ENCODE results near the gene PRSS56.
A peak's percentile ranks its signal among the peaks of the same experiment; 100 is the strongest.

The PRSS56 gene

GRCh38 chr2:232502511-232502910, 17.7 kb upstream of the PRSS56 start:
- DNase-seq (ENCODE audit: low spot score) = no peak

- DNase-seq (ENCODE audit: low spot score) = no peak
Measured at GRCh38 chr2:232502911-232503808, 17.0 kb upstream of the PRSS56 start.

GRCh38 chr2:232503809-232504323, 16.3 kb upstream of the PRSS56 start:
- DNase-seq (ENCODE audit: low spot score) = no peak

GRCh38 chr2:232504438-232504837, 15.8 kb upstream of the PRSS56 start:
- DNase-seq (ENCODE audit: low spot score) = no peak

- no peak for DNase-seq (ENCODE audit: low spot score)
Measured at GRCh38 chr2:232505856-232506255, 14.3 kb upstream of the PRSS56 start.

GRCh38 chr2:232506709-232507108, 13.5 kb upstream of the PRSS56 start:
- no peak for DNase-seq (ENCODE audit: low spot score)

GRCh38 chr2:232508251-232508650, 11.9 kb upstream of the PRSS56 start:
- DNase-seq (ENCODE audit: low spot score) = no peak

- no peak for DNase-seq (ENCODE audit: low spot score)
Measured at GRCh38 chr2:232511336-232511890, 8.8 kb upstream of the PRSS56 start.

- no peak for DNase-seq (ENCODE audit: low spot score)
Measured at GRCh38 chr2:232512602-232513001, 7.6 kb upstream of the PRSS56 start.

GRCh38 chr2:232513353-232513752, 6.8 kb upstream of the PRSS56 start:
- DNase-seq (ENCODE audit: low spot score) = no peak

GRCh38 chr2:232515639-232516038, 4.5 kb upstream of the PRSS56 start:
- no peak for DNase-seq (ENCODE audit: low spot score)

GRCh38 chr2:232516551-232516950, 3.6 kb upstream of the PRSS56 start:
- DNase-seq (ENCODE audit: low spot score) = no peak

GRCh38 chr2:232518844-232519243, 1.3 kb upstream of the PRSS56 start:
- no peak for DNase-seq (ENCODE audit: low spot score)

GRCh38 chr2:232520489-232520888, 301 bp downstream of the PRSS56 start:
- DNase-seq (ENCODE audit: low spot score) = no peak

- DNase-seq (ENCODE audit: low spot score) = no peak
Measured at GRCh38 chr2:232521098-232521497, 910 bp downstream of the PRSS56 start.

- peak; percentile 19 for DNase-seq (ENCODE audit: low spot score)
Measured at GRCh38 chr2:232521959-232522622, 1.9 kb downstream of the PRSS56 start.

GRCh38 chr2:232522623-232523401, 2.6 kb downstream of the PRSS56 start:
- no peak for DNase-seq (ENCODE audit: low spot score)

- no peak for DNase-seq (ENCODE audit: low spot score)
Measured at GRCh38 chr2:232523402-232523681, 3.2 kb downstream of the PRSS56 start.

- DNase-seq (ENCODE audit: low spot score) = no peak
Measured at GRCh38 chr2:232523682-232524597, 3.8 kb downstream of the PRSS56 start.

GRCh38 chr2:232524771-232525170, 4.6 kb downstream of the PRSS56 start:
- DNase-seq (ENCODE audit: low spot score) = no peak

- DNase-seq (ENCODE audit: low spot score) = no peak
Measured at GRCh38 chr2:232525199-232525598, 5.0 kb downstream of the PRSS56 start.
